HG03571 (cell line): Measurements from ENCODE around the gene CT47C1.

Experiments used
- ATAC-seq: cut with Tn5 transposase; IDR thresholded peaks from one replicate; pipeline ENCODE4 v1.9.1; 2021; ENCODE audit not compliant: unreplicated experiment

Gene CT47C1

DNA sequence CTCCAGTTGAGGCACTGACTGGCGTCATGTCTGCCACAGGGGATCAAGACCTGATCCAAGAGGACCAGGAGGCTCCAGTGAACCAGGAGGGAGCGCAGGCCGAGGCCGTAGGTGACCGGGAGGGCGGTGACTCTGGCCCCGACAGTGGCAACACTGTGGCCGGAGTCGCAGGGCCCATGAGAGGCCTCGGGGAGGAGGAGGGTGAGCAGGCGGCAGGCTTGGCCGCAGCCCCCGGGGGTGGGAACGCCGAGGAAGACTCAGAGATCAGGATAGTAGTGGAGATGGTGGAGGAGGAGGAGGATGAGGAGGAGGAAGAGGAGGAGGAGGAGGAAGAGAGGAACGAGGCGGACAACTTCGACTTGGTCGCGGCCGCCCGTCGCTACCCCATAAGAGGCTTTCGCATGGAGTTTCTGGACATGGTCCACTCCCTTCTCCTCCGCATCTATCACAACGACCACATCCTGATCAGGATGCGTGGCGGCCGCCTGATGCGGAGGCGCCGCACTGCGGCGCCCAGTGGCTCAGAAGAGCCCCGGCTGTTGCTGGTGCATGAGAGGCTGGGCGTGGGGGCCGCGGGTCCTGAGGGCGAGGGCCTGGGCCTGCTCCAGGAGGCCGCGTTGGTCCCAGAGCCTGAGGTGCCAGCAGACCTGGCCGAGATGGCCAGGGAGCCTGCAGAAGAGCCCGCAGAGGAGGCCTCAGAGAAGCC lies 560 bp downstream of the CT47C1 start:
- no peak for ATAC-seq

DNA sequence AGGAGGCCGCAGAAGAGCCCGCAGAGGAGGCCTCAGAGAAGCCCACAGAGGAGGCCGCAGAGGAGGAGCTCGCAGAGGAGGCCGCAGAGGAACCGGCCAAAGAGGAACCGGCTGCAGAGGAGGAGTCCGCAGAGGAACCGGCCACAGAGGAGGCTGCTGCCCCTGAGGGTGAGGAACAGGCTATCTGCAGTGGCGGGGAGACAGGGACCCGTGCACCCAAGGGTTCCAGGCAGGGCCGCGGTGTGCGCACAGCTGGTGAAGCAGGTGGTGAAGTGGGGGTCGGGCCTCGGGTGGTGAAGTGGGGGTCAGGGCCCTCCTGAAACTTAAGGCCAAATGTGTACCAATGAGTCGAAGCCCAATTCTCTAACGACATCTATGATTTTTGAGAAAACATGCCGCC lies 1.1 kb downstream of the CT47C1 start:
- ATAC-seq, result no peak

DNA sequence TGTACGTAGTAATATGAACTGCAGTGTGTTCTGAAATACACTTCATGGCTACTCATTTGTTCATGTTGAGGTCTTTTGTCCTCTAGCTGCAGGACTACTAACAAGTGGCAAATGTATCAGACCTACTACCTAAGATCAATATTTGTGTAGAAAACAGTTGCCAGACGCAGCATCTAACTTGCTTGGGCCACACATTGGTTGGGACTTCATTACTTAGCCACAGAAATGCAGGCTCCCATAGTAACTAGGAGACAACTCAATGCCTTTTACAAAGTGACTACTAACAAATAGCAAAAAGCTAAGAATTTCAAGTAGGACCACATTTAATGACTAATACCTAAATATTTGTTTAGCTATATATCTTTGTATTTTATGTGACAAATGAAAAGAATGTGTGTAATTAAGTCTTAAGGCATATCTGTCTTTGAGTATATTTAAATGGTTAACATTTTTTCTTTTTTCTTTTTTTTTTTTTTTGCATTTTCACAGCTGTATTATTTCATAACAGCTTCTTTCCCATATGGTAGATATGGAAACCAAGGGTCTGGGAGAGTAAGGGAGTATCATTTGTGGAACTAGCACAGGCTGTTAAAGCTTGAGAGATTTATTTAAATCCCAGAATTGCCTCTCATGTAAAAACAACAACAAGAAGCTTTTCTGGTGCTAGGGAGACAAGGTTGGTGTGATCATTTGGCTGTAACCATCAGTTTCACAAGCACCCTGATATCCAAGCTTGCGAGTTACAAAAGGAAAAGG lies 2.7 kb downstream of the CT47C1 start:
- no peak for ATAC-seq

DNA sequence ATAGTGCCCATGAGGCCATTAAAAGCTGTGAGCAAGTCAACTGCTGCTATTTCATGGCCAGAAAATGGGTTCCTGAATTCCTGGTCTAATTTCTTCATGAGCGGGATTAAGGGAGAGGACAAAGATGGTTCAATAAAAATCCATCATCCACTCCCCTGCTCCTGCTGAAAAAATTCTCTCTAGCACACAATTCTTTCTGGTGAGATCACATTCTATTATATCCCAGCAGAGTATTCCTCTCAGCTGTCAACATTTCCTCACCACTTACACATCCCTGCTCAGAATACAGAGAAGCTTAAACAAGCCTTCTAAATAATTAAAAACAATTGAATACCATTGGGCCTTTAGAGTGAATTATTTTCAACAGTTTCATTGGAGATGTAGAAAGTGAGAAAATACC lies 9.5 kb downstream of the CT47C1 start:
- no peak for ATAC-seq

DNA sequence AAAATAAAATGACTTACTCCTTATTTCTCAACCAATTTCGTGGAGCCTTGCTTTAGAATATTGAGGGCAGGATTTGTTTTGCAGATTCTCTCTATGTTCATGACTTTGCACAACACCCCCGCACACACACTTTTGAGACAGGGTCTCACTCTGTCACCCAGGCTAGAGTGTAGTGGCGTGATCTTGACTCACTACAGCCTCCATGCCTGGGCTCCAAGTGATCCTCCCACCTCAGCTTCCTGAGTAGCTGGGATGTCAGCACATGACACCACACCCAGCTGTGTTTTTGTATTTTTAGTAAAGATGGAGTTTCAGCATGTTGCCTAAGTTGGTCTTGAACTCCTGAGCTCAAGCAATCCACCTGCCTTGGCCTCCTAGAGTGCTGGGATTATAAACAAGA lies 12.0 kb downstream of the CT47C1 start:
- ATAC-seq, result no peak

DNA sequence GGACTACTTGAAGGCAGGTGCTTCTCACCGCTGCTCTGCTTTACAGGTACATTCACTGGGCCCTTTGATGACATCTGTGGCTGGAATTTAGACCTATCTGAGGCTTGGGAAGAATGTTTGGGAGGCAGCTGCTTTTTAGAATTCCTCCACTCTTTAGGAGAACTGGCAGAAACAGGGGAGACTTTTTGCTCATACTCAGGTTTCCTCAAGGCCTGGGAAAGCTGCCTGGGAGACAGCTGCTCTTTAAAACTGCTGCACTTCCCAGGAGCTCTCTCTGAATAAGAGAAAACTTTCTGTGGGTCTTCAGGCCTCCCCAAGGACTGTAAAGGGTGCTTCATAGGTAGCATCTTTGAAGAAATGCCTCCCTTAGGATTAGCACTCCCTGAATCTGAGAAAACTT lies 14.3 kb downstream of the CT47C1 start:
- no peak for ATAC-seq

DNA sequence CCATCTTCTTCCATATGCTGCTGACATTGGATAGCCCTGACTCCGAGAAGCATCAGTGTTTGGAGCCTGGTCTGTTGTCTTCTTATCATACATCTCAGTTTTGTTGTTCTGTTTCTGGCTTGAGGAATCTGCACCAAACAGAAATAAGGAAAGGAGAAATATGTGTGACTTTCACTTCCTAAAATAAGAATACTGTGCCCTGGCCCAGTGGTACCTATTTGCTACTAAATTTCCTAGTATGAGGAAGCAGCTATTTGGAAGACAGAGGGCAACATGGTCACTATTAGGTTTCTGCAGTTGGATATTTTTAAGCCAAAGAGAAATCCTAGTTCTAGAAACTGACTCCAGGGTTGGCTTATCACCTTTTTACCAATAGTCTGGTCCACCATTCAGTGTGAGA lies 16.8 kb downstream of the CT47C1 start:
- no peak for ATAC-seq

DNA sequence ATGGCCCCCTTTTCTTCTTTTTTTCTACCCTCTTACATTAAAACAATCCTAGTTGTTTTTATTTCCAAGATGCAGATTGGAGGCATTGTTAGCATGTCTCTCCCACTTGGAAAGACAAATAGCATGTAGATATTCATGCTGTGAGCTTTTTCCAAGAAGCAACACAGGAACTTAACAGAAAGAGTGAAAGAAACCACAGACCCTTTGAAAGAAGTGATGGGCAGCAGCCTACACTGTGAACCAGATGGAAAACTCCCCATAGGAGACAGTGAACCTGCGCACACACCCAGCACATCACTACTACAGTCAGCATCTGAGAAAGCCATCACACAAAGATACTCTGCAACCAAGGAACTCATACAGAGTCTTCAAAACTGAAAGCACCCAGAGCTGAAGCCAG lies 17.8 kb downstream of the CT47C1 start:
- no peak for ATAC-seq

DNA sequence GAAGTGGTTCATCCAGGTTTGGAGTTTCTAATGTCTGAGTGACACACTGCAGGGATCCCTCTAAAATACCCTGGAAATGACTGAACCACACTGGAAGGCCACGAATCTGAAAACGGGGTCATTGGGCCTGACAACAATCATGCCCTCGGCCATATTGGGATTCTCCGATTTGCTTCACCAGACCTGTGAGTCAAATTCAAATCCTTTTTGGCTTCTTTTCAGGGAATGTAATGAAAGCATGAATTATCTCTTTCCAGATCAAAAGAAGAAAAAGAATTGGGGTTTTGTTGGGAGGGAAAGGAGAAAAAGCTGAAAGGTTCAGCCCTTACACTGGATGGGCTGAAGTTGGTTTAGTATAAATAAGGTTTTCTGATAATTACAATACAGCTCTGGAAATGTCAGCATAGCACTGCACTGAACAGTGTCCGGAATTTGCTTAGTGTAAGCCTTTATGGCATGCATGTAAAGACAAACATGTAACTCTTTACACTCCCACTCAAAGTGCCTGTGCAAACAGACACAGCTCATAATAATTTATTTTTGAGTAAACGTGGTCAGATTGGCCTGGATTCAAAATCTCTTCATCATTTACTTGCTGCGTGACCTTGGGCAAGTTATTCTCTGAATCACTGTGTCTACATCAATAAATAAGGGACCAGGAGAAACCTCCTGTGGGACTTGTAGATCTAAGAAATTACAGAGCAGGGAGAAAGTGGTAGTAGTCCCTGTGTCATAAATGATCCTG lies 21.4 kb downstream of the CT47C1 start:
- no peak for ATAC-seq

DNA sequence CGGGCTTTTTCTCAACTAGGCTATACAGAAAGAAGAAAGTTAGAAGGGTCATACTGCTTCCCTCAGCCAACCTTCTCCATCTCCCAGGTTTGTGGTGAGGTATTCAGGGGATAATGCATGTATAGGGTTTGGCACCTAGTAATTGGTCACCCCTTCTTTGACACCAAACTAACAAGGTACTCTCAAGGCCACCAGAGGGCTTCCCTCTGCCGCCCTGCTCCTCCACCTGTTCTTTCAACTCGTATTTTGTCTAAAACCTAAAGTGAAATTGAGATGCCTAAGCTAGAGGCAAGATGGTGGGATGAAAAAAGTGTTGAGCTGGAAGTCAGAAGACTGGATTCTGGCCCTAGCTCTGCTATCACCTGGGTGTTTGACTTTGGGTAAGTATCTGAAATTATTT lies 22.0 kb downstream of the CT47C1 start:
- ATAC-seq, result no peak

DNA sequence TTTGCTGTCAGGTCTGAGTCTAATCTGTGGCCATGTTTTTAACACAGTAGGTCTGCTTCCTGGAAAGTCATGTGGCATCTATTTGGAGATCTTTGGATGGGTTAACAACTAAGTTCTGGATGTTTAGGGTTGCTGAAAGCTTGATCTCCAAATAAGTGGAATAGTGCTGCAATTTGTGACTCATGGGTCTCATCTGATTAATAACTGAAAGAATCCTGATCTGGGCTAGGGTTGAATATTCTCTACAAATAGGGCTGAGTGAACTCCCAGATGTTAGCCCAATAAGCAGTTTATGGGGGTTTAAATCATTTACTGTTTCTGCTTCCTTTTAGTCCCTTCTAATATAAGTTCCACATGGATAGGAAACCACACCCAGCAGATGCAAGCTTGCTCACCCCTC lies 23.1 kb downstream of the CT47C1 start:
- no peak for ATAC-seq

DNA sequence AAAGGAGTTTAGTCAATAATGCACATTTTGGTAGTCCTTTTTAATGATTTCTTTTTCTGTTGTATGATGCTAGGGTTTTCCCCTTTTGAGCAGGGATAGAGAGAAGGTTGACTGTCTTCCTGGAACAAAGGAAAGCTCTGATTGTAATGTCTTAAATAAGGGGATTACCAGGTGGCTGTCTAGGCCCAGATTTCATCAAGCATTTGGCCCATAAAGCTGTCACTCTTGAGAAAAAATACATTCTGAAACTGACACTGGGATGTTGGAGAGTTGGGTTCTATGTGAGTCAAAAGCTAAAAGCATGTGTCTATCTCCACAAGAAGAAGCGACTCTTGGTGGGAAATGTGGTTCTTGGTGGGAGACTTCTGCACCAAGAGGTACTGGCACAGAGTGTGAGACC lies 28.4 kb downstream of the CT47C1 start:
- ATAC-seq, result no peak

DNA sequence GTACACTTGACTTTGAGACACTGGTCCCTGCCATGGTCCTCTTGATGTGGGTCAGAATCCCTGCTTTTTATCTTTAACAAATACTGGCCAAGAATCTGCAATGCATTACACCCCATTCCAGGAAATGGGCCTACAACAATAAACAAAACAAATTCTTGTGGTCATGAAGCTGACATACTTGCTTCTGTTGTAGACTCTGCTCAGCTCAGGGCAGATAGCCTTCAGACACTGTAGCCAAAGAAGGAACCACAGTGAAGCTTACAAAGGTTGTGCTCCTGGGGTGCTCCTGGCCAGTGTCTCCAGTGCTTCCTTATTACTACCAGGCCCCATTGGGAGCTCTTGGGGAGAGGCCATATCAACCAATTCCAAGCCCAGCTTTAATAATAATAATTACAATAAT lies 33.0 kb downstream of the CT47C1 start:
- ATAC-seq, result no peak

DNA sequence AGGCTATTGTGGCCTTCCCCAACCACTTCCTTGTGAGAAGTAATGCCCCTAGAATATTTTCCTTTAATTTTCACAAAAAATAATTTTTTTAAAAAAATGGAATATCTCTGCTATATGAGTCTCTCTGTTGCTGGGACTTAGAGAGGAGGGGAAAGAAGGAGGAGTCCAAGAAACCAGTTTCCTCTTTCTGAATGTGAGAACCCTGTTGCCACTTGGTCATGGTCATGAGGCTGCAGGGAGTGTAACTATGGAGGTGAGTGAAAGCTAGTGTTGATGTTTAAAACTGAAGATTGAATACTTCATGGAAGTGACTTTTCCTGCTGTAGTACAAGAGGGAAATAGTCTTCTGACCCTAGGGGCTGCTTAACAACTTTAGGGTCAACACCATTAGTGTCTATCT lies 34.4 kb downstream of the CT47C1 start:
- no peak for ATAC-seq

DNA sequence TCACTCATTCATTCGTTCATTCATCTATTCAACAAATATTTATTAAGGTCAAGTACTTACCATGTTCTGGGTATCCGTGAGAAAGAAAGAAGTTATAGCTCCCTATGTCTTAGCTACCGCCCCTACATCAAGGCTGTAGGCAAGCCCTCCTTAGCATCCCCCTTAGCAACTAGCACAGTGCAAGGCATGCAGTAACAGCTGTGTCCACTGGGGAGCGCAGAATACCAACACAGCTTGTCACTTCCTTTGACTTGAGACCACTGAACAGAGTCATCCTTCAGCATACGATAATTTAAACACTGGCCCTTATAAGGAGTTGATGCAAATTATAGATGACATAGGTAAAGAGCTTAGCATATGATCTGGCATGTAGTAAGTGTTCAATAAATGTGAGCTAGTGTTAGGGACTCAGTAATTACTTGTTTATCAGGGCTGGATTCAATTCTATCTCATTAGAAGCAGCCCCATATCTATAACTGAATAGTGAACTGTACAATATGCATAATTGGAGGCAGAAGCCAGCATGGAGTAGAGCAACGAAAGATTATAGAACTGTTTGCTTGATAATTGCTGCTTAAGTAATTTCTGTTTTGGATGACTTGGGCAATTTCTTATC lies 46.1 kb downstream of the CT47C1 start:
- peak; percentile 74 for ATAC-seq

DNA sequence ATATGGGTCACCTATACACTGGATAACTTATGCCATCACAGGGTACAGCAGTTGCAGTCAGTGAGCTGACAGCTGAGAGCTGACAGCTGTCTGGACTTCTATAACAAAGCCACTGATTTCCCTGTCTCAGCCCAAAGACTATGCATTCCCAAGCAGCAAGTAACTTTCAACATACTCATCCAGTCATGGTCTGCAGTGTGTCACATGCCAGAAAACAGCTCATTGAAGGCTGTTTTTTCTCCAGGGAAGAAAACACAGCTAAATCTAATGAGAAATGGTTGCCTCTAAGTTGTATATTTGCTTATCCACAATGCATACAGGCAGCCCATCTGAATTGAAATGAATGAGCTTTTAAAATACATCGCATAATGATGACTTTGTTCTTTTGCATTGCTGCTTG lies 48.5 kb downstream of the CT47C1 start:
- no peak for ATAC-seq
